NCI-H1092 (cell line): ENCODE data around the gene AMIGO1.
A peak's percentile ranks its signal among the peaks of the same experiment; 100 is the strongest.

Experiments
- DNase-seq: peaks from one replicate; lab custom pipeline; 2025; lab: John Stamatoyannopoulos, UW

AMIGO1 gene

GRCh38 chr1:109502364-109502851 lies 7.1 kb downstream of the AMIGO1 start:
- no peak for DNase-seq

- no peak for DNase-seq
Measured at GRCh38 chr1:109501644-109502363, 7.7 kb downstream of the AMIGO1 start.

GRCh38 chr1:109500941-109501381 lies 8.6 kb downstream of the AMIGO1 start:
- DNase-seq: no peak

- no peak for DNase-seq
Measured at GRCh38 chr1:109499661-109500536, 9.6 kb downstream of the AMIGO1 start.

GRCh38 chr1:109499081-109499480 lies 10.4 kb downstream of the AMIGO1 start:
- DNase-seq: no peak

GRCh38 chr1:109498161-109498801 lies 11.2 kb downstream of the AMIGO1 start:
- peak; percentile 46 for DNase-seq

GRCh38 chr1:109497449-109498160 lies 11.9 kb downstream of the AMIGO1 start:
- no peak for DNase-seq

- no peak for DNase-seq
Measured at GRCh38 chr1:109495738-109496137, 13.8 kb downstream of the AMIGO1 start.

- DNase-seq: peak; percentile 71
Measured at GRCh38 chr1:109493805-109494539, 15.6 kb downstream of the AMIGO1 start, which contains the start of gene CYB561D1. Gene CYB561D1 (plus strand): TSS chr1:109494094. CDS start chr1:109494140, 46 bp downstream.

- no peak for DNase-seq
Measured at GRCh38 chr1:109493227-109493626, 16.3 kb downstream of the AMIGO1 start.

- DNase-seq: no peak
Measured at GRCh38 chr1:109492779-109493178, 16.7 kb downstream of the AMIGO1 start.

GRCh38 chr1:109491372-109491771 lies 18.2 kb downstream of the AMIGO1 start:
- DNase-seq: no peak

- no peak for DNase-seq
Measured at GRCh38 chr1:109490934-109491302, 18.6 kb downstream of the AMIGO1 start.

GRCh38 chr1:109490029-109490933 lies 19.2 kb downstream of the AMIGO1 start:
- DNase-seq: peak; percentile 15

- no peak for DNase-seq
Measured at GRCh38 chr1:109488696-109489095, 20.8 kb downstream of the AMIGO1 start.

- DNase-seq: no peak
Measured at GRCh38 chr1:109488201-109488600, 21.3 kb downstream of the AMIGO1 start.

- DNase-seq: no peak
Measured at GRCh38 chr1:109487261-109487660, 22.3 kb downstream of the AMIGO1 start.

- DNase-seq: peak; percentile 3
Measured at GRCh38 chr1:109485001-109485400, 24.5 kb downstream of the AMIGO1 start.

- no peak for DNase-seq
Measured at GRCh38 chr1:109484519-109484975, 25.0 kb downstream of the AMIGO1 start.
